Hematopoietic multipotent progenitor cell (in vitro differentiated cells): ENCODE results near the gene OR7G1. TPM values are rescaled to one million over a fixed set of nuclear protein-coding genes. Genes with fewer than 3 reads are reported as not detected.
"Not testable (repeated sequence)": the region's sequence is repeated elsewhere in the genome, so short reads cannot be mapped to it uniquely, and the experiment has no call there.

Experiments used
- DNase-seq, 3 donors: peaks; one replicate each; pipeline ENCODE4 v3.0.0-alpha.2; 2011 to 2015; ENCODE audit warnings: low read depth in 2 of 3, low spot score in 2 of 3
- small RNA-seq: library from RNA; depleted of rRNA; stranded (forward); fragments of <200 nt; gene quantifications from one replicate; pipeline ENCODE3, GENCODE V24; 2012
- total RNA-seq: library from RNA; depleted of rRNA; stranded (reverse); fragments of >200 nt; gene quantifications from one replicate; pipeline ENCODE4 v1.2.3, GENCODE V29; 2012

The OR7G1 gene
- total RNA-seq, 1 donor = not detected

GRCh38 chr19:9078651-9079050 lies 36.9 kb downstream of the OR7G1 start:
- DNase-seq = no peak

- DNase-seq = no peak
These were observed 38.7 kb downstream of the OR7G1 start for GRCh38 chr19:9076901-9077300.

GRCh38 chr19:9075064-9075949 lies 40.3 kb downstream of the OR7G1 start:
- peak in 2 of 3 donors; percentile 72 to 85 for DNase-seq

- DNase-seq = no peak
These were observed 41.8 kb downstream of the OR7G1 start for GRCh38 chr19:9073806-9074205.

- not testable (repeated sequence) for DNase-seq
These were observed 43.8 kb downstream of the OR7G1 start for GRCh38 chr19:9071720-9072119.

- DNase-seq = no peak
These were observed 45.5 kb downstream of the OR7G1 start for GRCh38 chr19:9070066-9070465.

GRCh38 chr19:9065457-9066014 lies 50.0 kb downstream of the OR7G1 start:
- no peak for DNase-seq

Small RNA genes within 50 kb of the gene (small RNA-seq; reads per million reads assigned to genes)
- not detected for gene OR1M4P

Other genes starting within 250 kb of the OR7G1 start
- gene MUC16, start 105.4 kb downstream of the OR7G1 start, total RNA-seq = under 0.01 TPM
- gene OR1M1, start 28.7 kb downstream of the OR7G1 start, total RNA-seq = not detected
- not detected for gene OR7G2, start 8.3 kb downstream of the OR7G1 start, total RNA-seq
- not detected for gene OR7G3, start 11.2 kb upstream of the OR7G1 start, total RNA-seq
- 36.6 TPM for gene ZNF317, start 24.6 kb upstream of the OR7G1 start, total RNA-seq
- 0.27 TPM for gene OR7D2, start 63.2 kb upstream of the OR7G1 start, total RNA-seq
- gene OR7D4, start 103.8 kb upstream of the OR7G1 start, total RNA-seq = not detected
- gene OR7E24, start 135.2 kb upstream of the OR7G1 start, total RNA-seq = not detected
- gene ZNF699, start 194.1 kb upstream of the OR7G1 start, total RNA-seq = 12.4 TPM
- gene ZNF559, start 208.4 kb upstream of the OR7G1 start, total RNA-seq = 10.8 TPM
- gene ZNF177, start 247.2 kb upstream of the OR7G1 start, total RNA-seq = 0.81 TPM